Head of caudate nucleus (tissue), 42 donors: Measurements from ENCODE around the gene COPB2.

ENCODE experiments used
- DNase-seq, 42 donors: peaks; one replicate each; pipeline versions ENCODE4 v3.0.0 to v3.0.0-alpha.2; 2020 to 2021; ENCODE audit warnings: mixed read lengths in 7 of 42
- intact Hi-C: fragments of 100-400 bp; cut with DNase I; formaldehyde crosslinking; loops from one replicate; pipeline ENCODE4 v1.15.0; 2022

COPB2 gene

GRCh38 chr3:139317660-139318430 is 71.6 kb downstream of the COPB2 start:
- intact Hi-C loops = no loop called here
- DNase-seq = no peak

- DNase-seq = no peak
- intact Hi-C loops = no loop called here
Observed at GRCh38 chr3:139317215-139317614, 72.2 kb downstream of the COPB2 start.

GRCh38 chr3:139313921-139314320 is 75.5 kb downstream of the COPB2 start:
- no peak for DNase-seq
- intact Hi-C loops = no loop called here

- DNase-seq = no peak
Observed at GRCh38 chr3:139312959-139313358, 76.5 kb downstream of the COPB2 start.

GRCh38 chr3:139312416-139312815 is 77.0 kb downstream of the COPB2 start:
- no peak for DNase-seq
- intact Hi-C loops = no loop called here

More at GRCh38 chr3:139312959-139313358, 76.5 kb downstream of the COPB2 start:
- intact Hi-C loops = no loop called here

GRCh38 chr3:139311557-139311956 is 77.9 kb downstream of the COPB2 start:
- intact Hi-C loops = no loop called here
- no peak for DNase-seq

- DNase-seq = no peak
- intact Hi-C loops = no loop called here
Observed at GRCh38 chr3:139310474-139310933, 78.9 kb downstream of the COPB2 start.

GRCh38 chr3:139309880-139310279 is 79.6 kb downstream of the COPB2 start:
- DNase-seq = no peak

GRCh38 chr3:139309061-139309591 is 80.3 kb downstream of the COPB2 start:
- intact Hi-C loops = no loop called here
- no peak for DNase-seq

More at GRCh38 chr3:139309880-139310279, 79.6 kb downstream of the COPB2 start:
- intact Hi-C loops = no loop called here

- intact Hi-C loops = no loop called here
Observed at GRCh38 chr3:139308560-139308959, 80.9 kb downstream of the COPB2 start.

GRCh38 chr3:139307601-139308555 is 81.6 kb downstream of the COPB2 start:
- intact Hi-C loops = no loop called here

More at GRCh38 chr3:139308560-139308959, 80.9 kb downstream of the COPB2 start:
- DNase-seq = no peak

More at GRCh38 chr3:139307601-139308555, 81.6 kb downstream of the COPB2 start:
- DNase-seq = no peak
